H9 (cell line): ENCODE data around the gene FOSL2. TPM values are rescaled to one million over a fixed set of nuclear protein-coding genes. Genes with fewer than 3 reads are reported as not detected.
A peak's percentile ranks its signal among the peaks of the same experiment; 100 is the strongest.

Experiments
- DNase-seq: peaks from one replicate; pipeline ENCODE4 v3.0.0-alpha.2; 2017
- H2AFZ ChIP-seq: one replicate; pipeline ENCODE4 v1.6.1; 2013; ENCODE audit warnings: mild to moderate bottlenecking, low read length, control low read depth, moderate library complexity
- H2AK5ac ChIP-seq: 2 replicates; pipeline ENCODE4 v1.6.1; 2013; ENCODE audit warnings: low read length, control low read depth, mixed read lengths; ENCODE audit not compliant: insufficient read length
- H2BK120ac ChIP-seq: one replicate; pipeline ENCODE4 v1.6.1; 2013; ENCODE audit warnings: low read depth, mild to moderate bottlenecking, low read length, control low read depth, inconsistent platforms; ENCODE audit not compliant: poor library complexity, severe bottlenecking
- H2BK12ac ChIP-seq: 2 replicates; pipeline ENCODE4 v1.6.1; 2013; ENCODE audit warnings: low read length, control low read depth, mixed read lengths, low read depth; ENCODE audit not compliant: insufficient read length
- H2BK15ac ChIP-seq: 2 replicates; pipeline ENCODE4 v1.6.1; 2013; ENCODE audit warnings: low read depth, low read length, control low read depth
- H2BK20ac ChIP-seq: one replicate; pipeline ENCODE4 v1.6.1; 2013; ENCODE audit warnings: low read depth, mild to moderate bottlenecking, low read length, control low read depth, inconsistent platforms; ENCODE audit not compliant: poor library complexity, severe bottlenecking
- H2BK5ac ChIP-seq: 2 replicates; pipeline ENCODE4 v1.6.1; 2013; ENCODE audit warnings: low read length, control low read depth, mixed read lengths; ENCODE audit not compliant: insufficient read length
- H3K14ac ChIP-seq: 2 replicates; pipeline ENCODE4 v1.6.1; 2013; ENCODE audit warnings: low read length, control low read depth; ENCODE audit not compliant: insufficient read depth
- H3K18ac ChIP-seq: 2 replicates; pipeline ENCODE4 v1.6.1; 2013; ENCODE audit warnings: low read depth, mild to moderate bottlenecking, mixed read lengths, low read length, control low read depth; ENCODE audit not compliant: insufficient read length
- H3K23ac ChIP-seq: 2 replicates; pipeline ENCODE4 v1.6.1; 2013; ENCODE audit warnings: low read length, control low read depth, mixed read lengths, low read depth; ENCODE audit not compliant: insufficient read length
- H3K23me2 ChIP-seq: 2 replicates; pipeline ENCODE4 v1.6.1; 2013; ENCODE audit warnings: low read depth, mild to moderate bottlenecking, mixed read lengths, low read length, control low read depth; ENCODE audit not compliant: insufficient read length, poor library complexity, severe bottlenecking
- H3K27ac ChIP-seq: 2 replicates; pipeline ENCODE4 v1.5.1; 2013; ENCODE audit warnings: low read length, control low read depth, mixed read lengths, low read depth; ENCODE audit not compliant: insufficient read length
- H3K27me3 ChIP-seq: 2 replicates; pipeline ENCODE4 v1.6.1; 2013; ENCODE audit warnings: low read length, control low read depth, inconsistent platforms; ENCODE audit not compliant: insufficient read depth
- H3K4ac ChIP-seq: 2 replicates; pipeline ENCODE4 v1.6.1; 2013; ENCODE audit warnings: low read depth, mild to moderate bottlenecking, control low read depth, inconsistent platforms, low read length, moderate library complexity
- H3K4me1 ChIP-seq: 2 replicates; pipeline ENCODE4 v1.6.1; 2013; ENCODE audit warnings: low read length, control low read depth, inconsistent platforms; ENCODE audit not compliant: insufficient read depth
- H3K4me2 ChIP-seq: 2 replicates; pipeline ENCODE4 v1.6.1; 2013; ENCODE audit warnings: low read length, control low read depth, mixed read lengths; ENCODE audit not compliant: insufficient read length, insufficient read depth
- H3K56ac ChIP-seq: 2 replicates; pipeline ENCODE4 v1.6.1; 2013; ENCODE audit warnings: low read depth, mild to moderate bottlenecking, mixed read lengths, low read length, control low read depth; ENCODE audit not compliant: insufficient read length
- H3K79me1 ChIP-seq: 2 replicates; pipeline ENCODE4 v1.6.1; 2013; ENCODE audit warnings: low read depth, mild to moderate bottlenecking, moderate library complexity, low read length, control low read depth, inconsistent platforms; ENCODE audit not compliant: insufficient read depth, poor library complexity, severe bottlenecking
- H3K79me2 ChIP-seq: 2 replicates; pipeline ENCODE4 v1.6.1; 2013; ENCODE audit warnings: low read length, control low read depth, inconsistent platforms; ENCODE audit not compliant: insufficient read depth
- H3K9ac ChIP-seq: 2 replicates; pipeline ENCODE4 v1.6.1; 2013; ENCODE audit warnings: low read length, control low read depth, mixed read lengths; ENCODE audit not compliant: insufficient read length; ENCODE audit errors: extremely low read depth
- H3K9me3 ChIP-seq: one replicate; pipeline ENCODE4 v1.6.1; 2013; ENCODE audit warnings: low read depth, low read length, inconsistent platforms; ENCODE audit not compliant: control insufficient read depth
- H3T11ph ChIP-seq: one replicate; pipeline ENCODE4 v1.6.1; 2013; ENCODE audit warnings: mild to moderate bottlenecking, low read length, control low read depth, inconsistent platforms
- H4K20me1 ChIP-seq: one replicate; pipeline ENCODE4 v1.6.1; 2013; ENCODE audit not compliant: control insufficient read depth, insufficient read length, insufficient read depth
- H4K5ac ChIP-seq: 2 replicates; pipeline ENCODE4 v1.6.1; 2013; ENCODE audit warnings: low read depth, mild to moderate bottlenecking, mixed read lengths, low read length, control low read depth; ENCODE audit not compliant: insufficient read length
- H4K8ac ChIP-seq: replicated peaks from 2 replicates; pipeline ENCODE4 v1.6.1; 2013; ENCODE audit warnings: low read length, control low read depth, mixed read lengths, low read depth; ENCODE audit not compliant: insufficient read length
- H4K91ac ChIP-seq: 2 replicates; pipeline ENCODE4 v1.6.1; 2013; ENCODE audit warnings: low read depth, mild to moderate bottlenecking, moderate library complexity, mixed read lengths, low read length, control low read depth; ENCODE audit not compliant: insufficient read length
- H3K27ac Mint-ChIP-seq, 3 experiments: 2 replicates in 2 of 3; 3 replicates in 1 of 3; pipeline ENCODE4 v1.8.0; 2020 to 2021; ENCODE audit warnings: mixed read lengths in 3 of 3, mild to moderate bottlenecking in 1 of 3, moderate library complexity in 1 of 3
- H3K27me3 Mint-ChIP-seq: 2 replicates; pipeline ENCODE4 v1.8.0; 2021; ENCODE audit warnings: low read depth, mild to moderate bottlenecking, moderate library complexity, mixed read lengths
- H3K36me3 Mint-ChIP-seq, 3 experiments: 2 replicates in 2 of 3; 3 replicates in 1 of 3; pipeline ENCODE4 v1.8.0; 2020 to 2021; ENCODE audit warnings: low read depth in 3 of 3, mixed read lengths in 3 of 3; ENCODE audit not compliant: insufficient read depth in 1 of 3
- H3K4me1 Mint-ChIP-seq, 2 experiments: 2 replicates each; pipeline ENCODE4 v1.8.0; 2020; ENCODE audit warnings: mixed read lengths in 2 of 2
- H3K4me3 Mint-ChIP-seq, 2 experiments: 2 replicates in 1 of 2; 3 replicates in 1 of 2; pipeline ENCODE4 v1.8.0; 2020 to 2021; ENCODE audit warnings: mild to moderate bottlenecking in 2 of 2, mixed read lengths in 2 of 2, moderate library complexity in 1 of 2
- H3K9me3 Mint-ChIP-seq, 2 experiments: 2 replicates in 1 of 2; 3 replicates in 1 of 2; pipeline ENCODE4 v1.8.0; 2020; ENCODE audit warnings: mild to moderate bottlenecking in 2 of 2, mixed read lengths in 2 of 2, moderate library complexity in 1 of 2
- WGBS: extraction: QIAGEN DNeasy Blood & Tissue Kit; methylation state at CpG from one replicate; pipeline ENCODE4 v1.1.7; 2013; ENCODE audit warnings: missing lambda C conversion rate, low lambda C conversion rate, mixed read lengths; ENCODE audit not compliant: insufficient read length; ENCODE audit errors: extremely low coverage; 5-methylcytosine and 5-hydroxymethylcytosine counted together
- total RNA-seq: library from RNA; stranded (reverse); gene quantifications from 2 replicates; pipeline ENCODE4 v1.2.1, GENCODE V29; 2021
- TF ChIP-seq, protein P1 (sequence below): fragments of 200-600 bp; sonication (generic); conservative IDR thresholded peaks from 3 replicates; pipeline ENCODE4 v1.8.0; 2021; ENCODE audit warnings: antibody characterized with exemption, mild to moderate bottlenecking

Gene FOSL2
- total RNA-seq, 1 experiment from 2014 or later: 7.4 TPM

GRCh38 chr2:28350791-28351285 is 41.8 kb upstream of the FOSL2 start:
- no CpG with 5 or more reads among the region's 11 CpGs for WGBS
- Histone ChIP-seq H2AFZ (no peak overlapping the region), H2BK12ac (no peak overlapping the region), H4K8ac (no peak overlapping the region), H2BK15ac (no peak overlapping the region), H2AK5ac (no peak overlapping the region), H3K79me1 (no peaks in the 10 kb centered on the region), H3K27ac (no peak overlapping the region), H3K4me2 (no peak overlapping the region), H3K23me2 (no peaks in the 10 kb centered on the region), H3K18ac (no peak overlapping the region), H3K9ac (no peak overlapping the region), H2BK20ac (no peak overlapping the region), H3K9me3 (no peaks in the 10 kb centered on the region), H4K5ac (no peak overlapping the region), H3K56ac (no peak overlapping the region), H4K91ac (no peak overlapping the region), H2BK5ac (no peak overlapping the region), H3T11ph (no peak overlapping the region), H2BK120ac (no peak overlapping the region), H3K4ac (no peak overlapping the region), H3K14ac (no peak overlapping the region), H3K4me1 (no peaks in the 10 kb centered on the region), H3K23ac (no peak overlapping the region), H3K79me2 (no peaks in the 10 kb centered on the region), H4K20me1 (no peaks in the 10 kb centered on the region), H3K27me3 (no peaks in the 10 kb centered on the region)
- DNase-seq: no peak
- no peaks in the 10 kb centered on the region for H3K9me3 Mint-ChIP-seq
- H3K4me3 Mint-ChIP-seq: no peak overlapping the region
- TF ChIP-seq, protein P1, sequence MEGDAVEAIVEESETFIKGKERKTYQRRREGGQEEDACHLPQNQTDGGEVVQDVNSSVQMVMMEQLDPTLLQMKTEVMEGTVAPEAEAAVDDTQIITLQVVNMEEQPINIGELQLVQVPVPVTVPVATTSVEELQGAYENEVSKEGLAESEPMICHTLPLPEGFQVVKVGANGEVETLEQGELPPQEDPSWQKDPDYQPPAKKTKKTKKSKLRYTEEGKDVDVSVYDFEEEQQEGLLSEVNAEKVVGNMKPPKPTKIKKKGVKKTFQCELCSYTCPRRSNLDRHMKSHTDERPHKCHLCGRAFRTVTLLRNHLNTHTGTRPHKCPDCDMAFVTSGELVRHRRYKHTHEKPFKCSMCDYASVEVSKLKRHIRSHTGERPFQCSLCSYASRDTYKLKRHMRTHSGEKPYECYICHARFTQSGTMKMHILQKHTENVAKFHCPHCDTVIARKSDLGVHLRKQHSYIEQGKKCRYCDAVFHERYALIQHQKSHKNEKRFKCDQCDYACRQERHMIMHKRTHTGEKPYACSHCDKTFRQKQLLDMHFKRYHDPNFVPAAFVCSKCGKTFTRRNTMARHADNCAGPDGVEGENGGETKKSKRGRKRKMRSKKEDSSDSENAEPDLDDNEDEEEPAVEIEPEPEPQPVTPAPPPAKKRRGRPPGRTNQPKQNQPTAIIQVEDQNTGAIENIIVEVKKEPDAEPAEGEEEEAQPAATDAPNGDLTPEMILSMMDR: no peak
- H3K27me3 Mint-ChIP-seq: no peaks in the 10 kb centered on the region; the same call in 1 of the 2 replicates
- H3K4me1 Mint-ChIP-seq: peaks cover 5 to 12% of the 10 kb centered on the region in 2 experiments; a peak in 3 of 4 replicates
- H3K27ac Mint-ChIP-seq: peak overlapping the region in 1 of 3 experiments; percentile 59; a peak in 1 of 7 replicates
- H3K36me3 Mint-ChIP-seq: no peaks in the 10 kb centered on the region; a peak in 1 of 7 replicates
